Mesothelial cell of epicardium (in vitro differentiated cells): Measurements from ENCODE around the gene C10orf105. TPM values are rescaled to one million over a fixed set of nuclear protein-coding genes. Genes with fewer than 3 reads are reported as not detected.

ENCODE experiments used
- DNase-seq, 2 experiments: peaks; one replicate each; pipeline ENCODE4 v3.0.0; 2021; ENCODE audit warnings: low spot score in 2 of 2; ENCODE audit not compliant: unreplicated experiment in 2 of 2
- H3K27ac Mint-ChIP-seq: 2 replicates; pipeline ENCODE4 v1.8.0; 2021; ENCODE audit warnings: mixed read lengths
- H3K27me3 Mint-ChIP-seq: 2 replicates; pipeline ENCODE4 v1.8.0; 2021; ENCODE audit warnings: low read depth, mixed read lengths
- H3K36me3 Mint-ChIP-seq: 2 replicates; pipeline ENCODE4 v1.8.0; 2021; ENCODE audit warnings: mixed read lengths
- H3K4me1 Mint-ChIP-seq: 2 replicates; pipeline ENCODE4 v1.8.0; 2021; ENCODE audit warnings: mixed read lengths
- H3K4me3 Mint-ChIP-seq: 2 replicates; pipeline ENCODE4 v1.8.0; 2021; ENCODE audit warnings: mild to moderate bottlenecking, moderate library complexity, mixed read lengths
- H3K9me3 Mint-ChIP-seq: 2 replicates; pipeline ENCODE4 v1.8.0; 2021; ENCODE audit warnings: mixed read lengths
- CTCF ChIP-seq: fragments of 200-600 bp; sonication (generic); IDR thresholded peaks from one replicate; pipeline ENCODE4 v1.5.0; 2021; ENCODE audit warnings: antibody characterized with exemption; ENCODE audit not compliant: unreplicated experiment
- total RNA-seq: library from RNA; stranded (reverse); gene quantifications from 3 replicates; pipeline ENCODE4 v1.2.1, GENCODE V29; 2021

Gene C10orf105
- total RNA-seq, 1 donor from 2014 or later, result 0.25 TPM

- Mint-ChIP-seq H3K9me3 (no peaks in the 10 kb centered on the region), H3K4me1 (no peaks in the 10 kb centered on the region), H3K27me3 (peaks cover 6% of the 10 kb centered on the region), H3K27ac (no peak overlapping the region), H3K36me3 (no peaks in the 10 kb centered on the region), H3K4me3 (no peak overlapping the region)
- TF ChIP-seq CTCF, result no peak
- no peak for DNase-seq
These were observed 25.0 kb downstream of the C10orf105 start for GRCh38 chr10:71694567-71694968.

DNA sequence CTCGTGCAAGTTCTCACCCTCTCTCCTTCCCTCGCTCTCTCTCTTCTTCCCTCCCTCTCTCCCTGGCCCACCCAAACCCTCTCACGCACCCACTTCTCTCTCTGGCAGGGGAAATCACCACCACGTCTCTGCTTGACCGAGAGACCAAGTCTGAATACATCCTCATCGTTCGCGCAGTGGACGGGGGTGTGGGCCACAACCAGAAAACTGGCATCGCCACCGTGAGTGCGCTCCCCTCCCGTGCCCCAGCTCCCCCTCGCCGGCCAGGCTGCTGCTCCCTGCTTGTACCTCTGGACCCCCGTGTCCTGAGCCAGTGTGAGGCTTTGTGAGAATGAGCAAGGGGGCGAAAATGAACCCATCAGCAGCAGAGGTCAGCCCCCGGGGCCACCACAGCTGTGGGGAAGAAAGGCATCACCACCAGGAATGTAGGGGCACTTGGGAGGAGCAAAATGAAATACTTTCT is 25.5 kb downstream of the C10orf105 start:
- Mint-ChIP-seq H3K4me3 (no peak overlapping the region), H3K27me3 (peaks cover 4% of the 10 kb centered on the region), H3K9me3 (no peaks in the 10 kb centered on the region), H3K27ac (no peak overlapping the region), H3K4me1 (no peaks in the 10 kb centered on the region), H3K36me3 (no peaks in the 10 kb centered on the region)
- no peak for TF ChIP-seq CTCF
- no peak for DNase-seq

GRCh38 chr10:71693377-71693776 is 26.2 kb downstream of the C10orf105 start:
- no peaks in the 10 kb centered on the region for H3K36me3 Mint-ChIP-seq
- no peak for TF ChIP-seq CTCF
- no peak for DNase-seq
- H3K9me3 Mint-ChIP-seq, result no peaks in the 10 kb centered on the region
- peaks cover 4% of the 10 kb centered on the region for H3K27me3 Mint-ChIP-seq
- H3K4me3 Mint-ChIP-seq, result no peak overlapping the region
- no peaks in the 10 kb centered on the region for H3K4me1 Mint-ChIP-seq
- no peak overlapping the region for H3K27ac Mint-ChIP-seq

- peaks cover 4% of the 10 kb centered on the region for H3K9me3 Mint-ChIP-seq
- no peak overlapping the region for H3K4me3 Mint-ChIP-seq
- no peak overlapping the region for H3K27ac Mint-ChIP-seq
- H3K27me3 Mint-ChIP-seq, result peaks cover 4% of the 10 kb centered on the region
- no peak for DNase-seq
- TF ChIP-seq CTCF, result no peak
- peaks cover 3% of the 10 kb centered on the region for H3K36me3 Mint-ChIP-seq
- no peaks in the 10 kb centered on the region for H3K4me1 Mint-ChIP-seq
These were observed 26.8 kb downstream of the C10orf105 start for GRCh38 chr10:71692598-71693306.

DNA sequence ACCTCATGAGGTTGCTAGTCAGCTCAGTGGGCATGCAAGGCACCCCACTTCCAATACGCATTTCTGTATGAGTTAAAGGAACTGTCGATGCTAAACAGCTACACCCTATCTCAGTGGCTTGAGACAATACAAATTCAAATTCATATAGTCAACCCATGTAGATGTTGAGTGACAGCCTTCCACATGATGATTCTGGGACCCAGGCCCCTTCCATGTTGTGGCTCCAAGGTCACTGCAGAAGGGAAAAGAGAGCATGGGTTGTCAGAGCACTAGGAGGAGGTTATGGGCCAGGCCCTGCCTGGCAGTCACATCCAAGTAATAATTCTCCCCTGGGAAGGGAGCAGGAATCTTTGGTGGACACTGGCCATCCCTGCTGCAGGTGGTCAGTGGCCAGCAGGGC is 28.2 kb downstream of the C10orf105 start:
- peaks cover 3% of the 10 kb centered on the region for H3K36me3 Mint-ChIP-seq
- TF ChIP-seq CTCF, result no peak
- H3K27me3 Mint-ChIP-seq, result peaks cover 4% of the 10 kb centered on the region
- H3K9me3 Mint-ChIP-seq, result peaks cover 4% of the 10 kb centered on the region
- peaks cover 2% of the 10 kb centered on the region for H3K4me1 Mint-ChIP-seq
- H3K27ac Mint-ChIP-seq, result no peak overlapping the region
- H3K4me3 Mint-ChIP-seq, result no peak overlapping the region
- DNase-seq, result no peak
